ENCODE data around the gene COPRS.
A peak's percentile ranks its signal among the peaks of the same experiment; 100 is the strongest.
"Not testable (repeated sequence)": the region's sequence is repeated elsewhere in the genome, so short reads cannot be mapped to it uniquely, and the experiment has no call there.

Gene COPRS

GRCh38 chr17:31843070-31843745 lies 15.8 kb downstream of the COPRS start:
- no peak for DNase-seq

GRCh38 chr17:31842195-31843069 lies 16.6 kb downstream of the COPRS start:
- DNase-seq: peak; percentile 78

DNA sequence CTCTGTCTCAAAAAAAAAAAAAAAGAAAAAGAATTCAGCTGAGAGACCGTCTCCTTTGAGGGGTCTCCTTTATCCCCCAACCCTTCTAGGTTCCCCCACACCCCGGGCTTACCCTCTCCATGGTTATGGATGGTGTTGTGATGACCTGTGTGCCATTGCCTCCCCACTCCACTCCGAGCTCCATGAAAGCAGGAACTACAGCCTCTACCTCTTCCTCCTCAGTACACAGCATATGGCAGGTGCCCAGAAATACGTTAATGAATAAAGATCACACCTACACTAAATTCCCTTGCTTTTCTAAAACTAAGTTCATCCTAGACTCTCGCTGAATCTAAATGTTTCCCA lies 17.2 kb downstream of the COPRS start:
- no peak for DNase-seq

GRCh38 chr17:31838636-31839225 lies 20.3 kb downstream of the COPRS start:
- no peak for DNase-seq

GRCh38 chr17:31835984-31836383 lies 23.1 kb downstream of the COPRS start:
- no peak for DNase-seq

DNA sequence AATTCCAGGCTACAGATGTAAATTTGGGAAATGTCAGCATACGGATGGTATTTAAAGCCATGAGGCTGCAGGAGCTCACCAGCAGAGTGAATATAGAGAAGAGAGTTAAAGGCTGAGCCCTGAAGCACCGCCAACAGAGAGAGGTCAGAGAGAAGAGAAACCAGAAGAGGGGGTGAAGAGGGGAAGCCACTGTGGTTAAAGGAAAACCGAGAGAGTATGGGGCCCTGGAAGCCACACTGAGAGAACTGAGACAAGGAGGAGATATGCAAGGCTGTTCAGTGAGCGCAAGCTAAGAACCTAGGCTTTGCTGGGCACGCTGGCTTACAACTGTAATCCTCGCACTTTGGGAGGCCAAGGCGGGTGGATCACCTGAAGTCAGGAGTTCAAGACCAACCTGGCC lies 24.6 kb downstream of the COPRS start:
- DNase-seq: no peak

- no peak for DNase-seq
Measured at GRCh38 chr17:31832746-31833145, 26.3 kb downstream of the COPRS start.

DNA sequence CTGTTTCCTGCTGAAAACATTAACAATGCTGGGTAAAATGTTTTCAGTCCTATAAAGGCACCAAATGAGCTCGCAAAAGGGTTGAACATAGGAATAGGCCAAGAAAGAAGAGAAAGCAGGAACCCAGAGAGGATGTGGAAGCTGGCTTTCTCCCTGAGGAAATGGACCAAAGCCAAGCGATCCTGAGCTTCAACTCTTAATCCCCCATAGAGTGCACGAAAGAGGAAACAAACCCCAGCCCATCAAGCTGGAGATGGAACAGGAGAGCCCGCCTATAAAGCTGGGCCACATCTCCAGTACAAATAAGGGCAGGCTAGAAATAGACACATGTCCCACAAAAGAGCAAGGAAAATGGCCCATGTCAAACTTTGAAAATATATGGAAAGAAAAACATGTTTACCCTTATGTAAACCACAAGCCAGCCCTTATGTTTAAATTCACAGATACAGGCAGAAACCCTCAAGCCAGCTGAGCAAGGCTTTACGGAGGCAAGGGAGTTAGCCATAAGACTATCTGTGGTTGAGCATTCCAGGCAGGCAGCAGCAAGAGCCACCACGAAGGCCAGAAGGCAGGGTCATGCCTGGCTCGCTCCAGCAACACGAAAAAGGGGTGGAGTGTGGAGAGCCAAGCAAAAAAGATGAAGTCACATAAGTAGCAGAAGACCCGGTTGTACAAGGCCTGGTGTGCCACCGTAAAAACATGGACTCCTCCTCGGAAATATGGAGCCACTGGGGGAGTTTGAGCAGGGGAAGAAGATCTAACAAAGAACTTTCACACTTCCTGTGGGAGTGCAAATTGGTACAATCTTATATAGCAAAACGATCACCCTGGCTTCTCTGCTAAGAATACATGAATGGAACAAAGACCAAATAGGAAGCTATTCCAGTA lies 27.8 kb downstream of the COPRS start:
- no peak for DNase-seq

DNA sequence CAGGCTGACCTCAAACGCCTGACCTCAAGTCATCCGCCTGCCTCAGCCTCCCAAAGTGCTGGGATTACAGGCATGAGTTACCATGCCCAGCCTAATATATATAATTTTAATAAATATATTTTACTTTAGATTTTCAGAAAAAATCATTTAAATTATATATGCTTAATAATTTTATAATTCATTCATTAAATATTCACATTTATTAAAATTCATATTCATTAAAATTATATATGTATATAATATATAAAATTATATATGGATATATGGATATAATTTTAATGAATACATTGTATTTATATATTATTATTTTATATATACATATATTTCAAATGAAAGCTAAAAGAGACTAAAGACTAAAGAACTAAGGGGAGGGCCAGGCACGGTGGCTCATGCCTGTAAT lies 29.4 kb downstream of the COPRS start:
- DNase-seq: no peak

GRCh38 chr17:31828955-31829354 lies 30.1 kb downstream of the COPRS start:
- DNase-seq: not testable (repeated sequence)

- no peak for DNase-seq
Measured at GRCh38 chr17:31825961-31826691, 32.9 kb downstream of the COPRS start.

DNA sequence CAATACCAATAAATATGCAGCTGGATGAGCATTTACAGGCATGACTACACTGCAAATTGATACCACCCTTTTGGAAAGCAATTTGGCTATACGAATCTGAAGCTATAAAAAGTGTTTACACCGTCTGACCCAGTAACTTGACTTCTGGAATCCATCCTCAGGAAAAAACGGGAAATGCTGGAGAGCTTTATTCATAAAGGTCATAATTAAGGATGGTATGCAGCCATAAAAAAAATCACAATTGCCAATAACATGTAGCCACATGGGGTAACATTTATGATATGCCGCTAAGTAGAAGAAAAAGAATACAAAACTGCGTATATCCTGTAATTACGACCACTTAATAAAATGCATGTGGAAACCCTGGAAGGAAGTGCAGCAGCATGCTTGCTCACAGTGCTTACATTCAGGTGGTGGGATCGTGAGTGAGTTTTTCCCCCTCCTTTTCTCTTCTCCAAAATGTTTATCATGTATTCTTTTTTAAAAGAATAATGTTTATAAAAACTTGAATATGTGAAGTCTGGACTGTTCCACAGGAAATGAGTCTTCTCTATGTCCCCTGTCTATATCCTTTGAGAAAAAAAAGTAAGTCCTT lies 34.2 kb downstream of the COPRS start:
- no peak for DNase-seq

GRCh38 chr17:31823014-31823413 lies 36.0 kb downstream of the COPRS start:
- DNase-seq: no peak

GRCh38 chr17:31820691-31821435 lies 38.2 kb downstream of the COPRS start:
- DNase-seq: no peak

DNA sequence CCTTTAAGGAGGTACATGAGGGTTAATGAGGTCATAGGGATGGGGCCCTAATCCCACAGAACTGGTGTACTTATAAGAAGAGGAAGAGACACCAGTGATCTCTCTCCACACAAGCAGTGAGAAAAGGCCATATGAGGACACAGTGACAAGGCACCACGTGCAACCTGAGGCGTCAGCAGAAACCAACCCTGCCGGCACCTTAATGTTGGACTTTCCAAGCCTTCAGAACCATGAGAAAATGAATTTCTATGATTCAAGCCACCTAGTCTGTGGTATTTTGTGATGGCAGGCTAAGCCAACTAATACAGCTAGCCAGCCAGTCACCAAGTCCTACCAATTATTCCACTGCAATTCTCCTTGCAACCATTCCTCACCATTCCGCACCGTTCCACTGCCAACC lies 39.5 kb downstream of the COPRS start:
- no peak for DNase-seq

- DNase-seq: not testable (repeated sequence)
Measured at GRCh38 chr17:31818863-31819262, 40.2 kb downstream of the COPRS start.

- DNase-seq: no peak
Measured at GRCh38 chr17:31815212-31815730, 43.8 kb downstream of the COPRS start.

GRCh38 chr17:31811101-31811500 lies 47.9 kb downstream of the COPRS start:
- DNase-seq: no peak

GRCh38 chr17:31809876-31810275 lies 49.2 kb downstream of the COPRS start:
- not testable (repeated sequence) for DNase-seq

GRCh38 chr17:31808521-31809050 lies 50.5 kb downstream of the COPRS start:
- DNase-seq: no peak

DNA sequence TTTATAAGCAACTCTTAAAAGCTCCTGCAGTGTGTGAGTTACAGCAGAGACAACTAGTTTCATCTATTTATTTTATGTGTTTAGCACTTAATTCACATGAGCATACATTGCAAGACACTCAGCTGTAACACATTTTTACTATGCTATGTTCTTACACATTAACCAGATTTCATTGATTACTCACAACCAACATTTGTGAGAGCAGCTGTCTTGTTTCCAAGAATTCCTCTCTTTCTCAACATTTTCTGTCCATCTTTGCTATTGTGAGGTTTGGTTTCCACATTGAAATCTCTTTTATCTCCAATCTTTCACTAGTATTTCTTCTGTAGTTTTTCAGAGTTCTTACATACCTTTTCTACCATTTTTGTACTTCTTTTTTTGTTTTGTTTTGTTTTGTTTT lies 51.2 kb downstream of the COPRS start:
- DNase-seq: no peak

All from NCI-H1092 (cell line).